A549 (cell line): ENCODE data around the gene RFLNA.

Experiments
- CEBPB ChIP-seq, 2 experiments: fragments of >200 bp in 1 of 2; sonication (Bioruptor Twin) in 1 of 2; formaldehyde crosslinking in 1 of 2; IDR thresholded peaks; 2 replicates each; pipeline ENCODE4 v1.6.1; 2012 to 2016
- CTCF ChIP-seq: fragments of >200 bp; sonication (Bioruptor Twin); formaldehyde crosslinking; IDR thresholded peaks from 3 replicates; pipeline ENCODE4 v1.5.1; 2016
- FOSL2 ChIP-seq, 2 experiments: fragments of 450-650 bp in 1 of 2; fragments of >200 bp in 1 of 2; sonication (Bioruptor Twin) in 1 of 2; formaldehyde crosslinking; IDR thresholded peaks; 2 replicates each; pipeline versions ENCODE4 v1.5.0 to v1.6.1; 2016 to 2020; ENCODE audit warnings: mild to moderate bottlenecking in 1 of 2, moderate library complexity in 1 of 2
- GATA3 ChIP-seq: IDR thresholded peaks from 2 replicates; pipeline ENCODE4 v1.6.1; 2012; ENCODE audit warnings: borderline replicate concordance
- HDAC2 ChIP-seq: fragments of 200-600 bp; sonication (generic); IDR thresholded peaks from 2 replicates; pipeline ENCODE4 v1.6.1; 2016
- KDM1A ChIP-seq: fragments of 200-600 bp; sonication (generic); IDR thresholded peaks from 2 replicates; pipeline ENCODE4 v1.6.1; 2016; ENCODE audit warnings: low read depth, mild to moderate bottlenecking
- MAFK ChIP-seq: fragments of 450-650 bp; IDR thresholded peaks from 2 replicates; pipeline ENCODE4 v1.6.1; 2014; ENCODE audit not compliant: partially characterized antibody
- MAX ChIP-seq: IDR thresholded peaks from 2 replicates; pipeline ENCODE4 v1.6.1; 2012
- MYC ChIP-seq: IDR thresholded peaks from 2 replicates; pipeline ENCODE4 v1.6.1; 2012; ENCODE audit warnings: mild to moderate bottlenecking, inconsistent platforms, low read length, improper control_type of control experiment, borderline replicate concordance
- RNF2 ChIP-seq: fragments of 200-600 bp; sonication (generic); IDR thresholded peaks from 2 replicates; pipeline ENCODE4 v1.6.1; 2016; ENCODE audit warnings: low read depth, mild to moderate bottlenecking, antibody characterized with exemption, moderate library complexity, borderline replicate concordance
- TF ChIP-seq, protein P1 (sequence below): fragments of 200-600 bp; sonication (generic); IDR thresholded peaks from 2 replicates; pipeline ENCODE4 v1.6.1; 2016; ENCODE audit warnings: antibody characterized with exemption, mild to moderate bottlenecking, moderate library complexity

- TF ChIP-seq RNF2 (no peak), GATA3 (no peak), CTCF (no peak), MYC (no peak), MAFK (no peak), FOSL2 (IDR thresholded peaks at IDR 0.05) (no peak), FOSL2 (CRISPR knock-in tag; IDR thresholded peaks at IDR 0.05) (no peak), KDM1A (no peak), CEBPB (IDR thresholded peaks at IDR 0.05) (no peak), HDAC2 (no peak), MAX (no peak)
- TF ChIP-seq, protein P1, sequence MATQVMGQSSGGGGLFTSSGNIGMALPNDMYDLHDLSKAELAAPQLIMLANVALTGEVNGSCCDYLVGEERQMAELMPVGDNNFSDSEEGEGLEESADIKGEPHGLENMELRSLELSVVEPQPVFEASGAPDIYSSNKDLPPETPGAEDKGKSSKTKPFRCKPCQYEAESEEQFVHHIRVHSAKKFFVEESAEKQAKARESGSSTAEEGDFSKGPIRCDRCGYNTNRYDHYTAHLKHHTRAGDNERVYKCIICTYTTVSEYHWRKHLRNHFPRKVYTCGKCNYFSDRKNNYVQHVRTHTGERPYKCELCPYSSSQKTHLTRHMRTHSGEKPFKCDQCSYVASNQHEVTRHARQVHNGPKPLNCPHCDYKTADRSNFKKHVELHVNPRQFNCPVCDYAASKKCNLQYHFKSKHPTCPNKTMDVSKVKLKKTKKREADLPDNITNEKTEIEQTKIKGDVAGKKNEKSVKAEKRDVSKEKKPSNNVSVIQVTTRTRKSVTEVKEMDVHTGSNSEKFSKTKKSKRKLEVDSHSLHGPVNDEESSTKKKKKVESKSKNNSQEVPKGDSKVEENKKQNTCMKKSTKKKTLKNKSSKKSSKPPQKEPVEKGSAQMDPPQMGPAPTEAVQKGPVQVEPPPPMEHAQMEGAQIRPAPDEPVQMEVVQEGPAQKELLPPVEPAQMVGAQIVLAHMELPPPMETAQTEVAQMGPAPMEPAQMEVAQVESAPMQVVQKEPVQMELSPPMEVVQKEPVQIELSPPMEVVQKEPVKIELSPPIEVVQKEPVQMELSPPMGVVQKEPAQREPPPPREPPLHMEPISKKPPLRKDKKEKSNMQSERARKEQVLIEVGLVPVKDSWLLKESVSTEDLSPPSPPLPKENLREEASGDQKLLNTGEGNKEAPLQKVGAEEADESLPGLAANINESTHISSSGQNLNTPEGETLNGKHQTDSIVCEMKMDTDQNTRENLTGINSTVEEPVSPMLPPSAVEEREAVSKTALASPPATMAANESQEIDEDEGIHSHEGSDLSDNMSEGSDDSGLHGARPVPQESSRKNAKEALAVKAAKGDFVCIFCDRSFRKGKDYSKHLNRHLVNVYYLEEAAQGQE = no peak
Measured at GRCh38 chr12:124318278-124319020, 23.6 kb downstream of the RFLNA start.
